Activated CD4-positive, CD25-positive, alpha-beta regulatory T cell treated with anti-CD3 and anti-CD28 coated beads, Interleukin-2, amount 50 U/mL, for 16 hours (primary cell): ENCODE results near the gene SH3BP2.
A peak's percentile ranks its signal among the peaks of the same experiment; 100 is the strongest.

ENCODE experiments used
- DNase-seq: peaks from one replicate; pipeline ENCODE4 v3.0.0-alpha.2; 2020; ENCODE audit warnings: low read depth, low spot score

Gene SH3BP2

GRCh38 chr4:2792711-2793585 is at the start of gene SH3BP2:
SH3BP2 (plus strand) TSS chr4:2793085; CDS start chr4:2820618, 27,533 bp downstream.
- DNase-seq = no peak

GRCh38 chr4:2743518-2744445 is 49.1 kb upstream of the SH3BP2 start:
- no peak for DNase-seq

GRCh38 chr4:2744576-2745270 is 48.2 kb upstream of the SH3BP2 start:
- no peak for DNase-seq

GRCh38 chr4:2745516-2745915 is 47.4 kb upstream of the SH3BP2 start:
- DNase-seq = no peak

- peak; percentile 82 for DNase-seq
Observed at GRCh38 chr4:2745981-2746806, 46.7 kb upstream of the SH3BP2 start.

GRCh38 chr4:2746891-2747695 is 45.8 kb upstream of the SH3BP2 start:
- DNase-seq = no peak

GRCh38 chr4:2750719-2751605 is 41.9 kb upstream of the SH3BP2 start:
- no peak for DNase-seq

GRCh38 chr4:2753436-2753835 is 39.4 kb upstream of the SH3BP2 start:
- DNase-seq = no peak

- no peak for DNase-seq
Observed at GRCh38 chr4:2754848-2755819, 37.8 kb upstream of the SH3BP2 start.

- DNase-seq = peak; percentile 50
Observed at GRCh38 chr4:2755821-2756690, 36.8 kb upstream of the SH3BP2 start, which contains the start of gene TNIP2. TNIP2 (minus strand) TSS chr4:2756336; CDS start chr4:2756289, 47 bp downstream.

GRCh38 chr4:2756691-2757350 is 36.1 kb upstream of the SH3BP2 start:
- no peak for DNase-seq

GRCh38 chr4:2757426-2757825 is 35.5 kb upstream of the SH3BP2 start:
- DNase-seq = no peak

GRCh38 chr4:2761035-2761923 is 31.6 kb upstream of the SH3BP2 start:
- DNase-seq = no peak

- no peak for DNase-seq
Observed at GRCh38 chr4:2762048-2762447, 30.8 kb upstream of the SH3BP2 start.
